Activated T-cell treated with anti-CD3 and anti-CD28 coated beads, Interleukin-2, amount 50 U/mL, for 48 hours (primary cell): ENCODE results near the gene LRCH1.
A peak's percentile ranks its signal among the peaks of the same experiment; 100 is the strongest.

Experiments used
- DNase-seq, 2 experiments: peaks; one replicate each; pipeline ENCODE4 v3.0.0-alpha.2; 2020

Gene LRCH1

GRCh38 chr13:46595136-46595884 lies 42.3 kb downstream of the LRCH1 start:
- no peak for DNase-seq

GRCh38 chr13:46595885-46596275 lies 42.9 kb downstream of the LRCH1 start:
- no peak for DNase-seq

- DNase-seq = no peak
These were observed 43.5 kb downstream of the LRCH1 start for GRCh38 chr13:46596466-46596865.

- no peak for DNase-seq
These were observed 45.3 kb downstream of the LRCH1 start for GRCh38 chr13:46598140-46598819.

- DNase-seq = no peak
These were observed 45.8 kb downstream of the LRCH1 start for GRCh38 chr13:46598820-46599180.

- DNase-seq = no peak
These were observed 48.0 kb downstream of the LRCH1 start for GRCh38 chr13:46600943-46601311.

- no peak for DNase-seq
These were observed 49.6 kb downstream of the LRCH1 start for GRCh38 chr13:46602531-46602930.

- no peak for DNase-seq
These were observed 50.2 kb downstream of the LRCH1 start for GRCh38 chr13:46603165-46603603.

GRCh38 chr13:46604226-46604990 lies 51.4 kb downstream of the LRCH1 start:
- no peak for DNase-seq

- DNase-seq = no peak
These were observed 52.3 kb downstream of the LRCH1 start for GRCh38 chr13:46605076-46605824.

- no peak for DNase-seq
These were observed 53.0 kb downstream of the LRCH1 start for GRCh38 chr13:46605825-46606554.

- no peak for DNase-seq
These were observed 54.0 kb downstream of the LRCH1 start for GRCh38 chr13:46606970-46607369.

- DNase-seq = peak; percentile 27 to 40
These were observed 55.0 kb downstream of the LRCH1 start for GRCh38 chr13:46607768-46608564.

- DNase-seq = no peak
These were observed 56.1 kb downstream of the LRCH1 start for GRCh38 chr13:46609052-46609451.

- no peak for DNase-seq
These were observed 56.8 kb downstream of the LRCH1 start for GRCh38 chr13:46609726-46610125.

GRCh38 chr13:46612267-46612666 lies 59.3 kb downstream of the LRCH1 start:
- no peak for DNase-seq

GRCh38 chr13:46613409-46614049 lies 60.6 kb downstream of the LRCH1 start:
- no peak for DNase-seq

GRCh38 chr13:46614582-46614981 lies 61.6 kb downstream of the LRCH1 start:
- no peak for DNase-seq

- no peak for DNase-seq
These were observed 63.0 kb downstream of the LRCH1 start for GRCh38 chr13:46615888-46616531.

GRCh38 chr13:46617229-46617721 lies 64.3 kb downstream of the LRCH1 start:
- DNase-seq = no peak
